Left forelimb (tissue), 1 donor: Measurements from ENCODE around the gene RBBP7.

Source experiments
- DNase-seq: peaks from one replicate; pipeline ENCODE4 v3.0.0-alpha.2; 2018; ENCODE audit warnings: low spot score

RBBP7 gene

DNA sequence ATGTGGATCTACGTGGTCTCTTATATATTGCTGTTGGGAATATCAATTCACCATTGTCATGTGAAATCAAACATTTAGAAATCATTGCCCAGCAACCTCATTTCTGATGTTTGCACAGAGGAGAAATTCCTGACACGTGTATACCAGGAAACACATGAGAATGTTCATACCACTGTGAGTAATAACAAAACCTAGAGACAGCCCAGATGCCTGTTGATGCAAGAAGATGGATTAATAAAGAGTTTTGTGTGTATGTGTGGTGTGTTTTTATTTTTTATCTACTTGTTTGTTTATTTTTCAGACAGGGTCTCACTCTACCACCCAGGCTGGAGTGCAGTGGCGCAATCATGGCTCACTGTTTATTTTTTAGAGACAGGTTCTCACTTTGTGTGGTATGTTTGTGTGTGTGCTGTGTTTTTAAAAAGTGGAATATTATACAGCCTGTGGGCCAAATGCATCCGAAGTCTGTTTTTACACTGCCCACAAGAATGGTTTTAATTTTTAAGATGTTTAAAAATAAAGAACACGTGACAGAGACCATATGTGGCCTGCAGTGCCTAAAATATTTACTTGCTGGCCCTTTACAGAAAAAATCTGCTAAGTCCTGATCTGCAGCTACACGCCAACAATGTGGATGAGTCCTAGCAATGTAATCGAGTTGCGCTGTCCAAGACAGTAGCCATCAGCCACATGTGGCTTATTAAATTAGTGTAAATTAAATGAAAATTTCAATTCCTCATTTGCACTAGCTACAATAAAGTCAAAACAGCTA lies 44.7 kb downstream of the RBBP7 start:
- no peak for DNase-seq

GRCh38 chrX:16822723-16823122 lies 47.4 kb downstream of the RBBP7 start:
- DNase-seq: no peak

- no peak for DNase-seq
Observed at GRCh38 chrX:16819634-16820033, 50.5 kb downstream of the RBBP7 start.

- DNase-seq: no peak
Observed at GRCh38 chrX:16814597-16814996, 55.6 kb downstream of the RBBP7 start.

DNA sequence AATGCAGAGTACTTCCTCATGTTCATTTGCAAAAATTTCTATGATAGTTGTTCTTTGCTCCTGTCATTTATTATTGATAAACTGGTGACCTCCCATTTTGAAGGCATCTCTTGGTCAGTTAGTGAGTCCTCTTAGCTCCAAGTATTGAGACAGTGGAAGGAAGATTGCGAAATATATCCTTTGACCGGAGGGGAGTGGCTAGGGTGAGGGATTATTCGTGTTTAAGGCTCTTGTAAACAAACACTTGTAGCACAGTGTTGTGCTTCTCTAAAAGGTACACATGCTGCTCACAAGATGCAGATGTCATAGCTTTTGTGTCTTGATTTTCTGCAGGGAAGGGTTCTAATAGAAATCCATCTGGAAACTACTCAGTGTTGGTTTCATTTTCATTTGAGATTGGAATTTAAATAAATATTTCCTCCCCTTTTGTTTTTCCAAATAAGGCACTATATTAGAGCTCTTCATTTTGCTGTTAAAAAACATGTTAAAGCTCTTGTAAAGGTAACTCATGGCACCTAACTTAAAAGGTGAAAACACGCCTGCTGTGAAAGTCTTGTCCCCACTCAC lies 62.1 kb downstream of the RBBP7 start:
- DNase-seq: no peak

- no peak for DNase-seq
Observed at GRCh38 chrX:16807548-16807947, 62.6 kb downstream of the RBBP7 start.

DNA sequence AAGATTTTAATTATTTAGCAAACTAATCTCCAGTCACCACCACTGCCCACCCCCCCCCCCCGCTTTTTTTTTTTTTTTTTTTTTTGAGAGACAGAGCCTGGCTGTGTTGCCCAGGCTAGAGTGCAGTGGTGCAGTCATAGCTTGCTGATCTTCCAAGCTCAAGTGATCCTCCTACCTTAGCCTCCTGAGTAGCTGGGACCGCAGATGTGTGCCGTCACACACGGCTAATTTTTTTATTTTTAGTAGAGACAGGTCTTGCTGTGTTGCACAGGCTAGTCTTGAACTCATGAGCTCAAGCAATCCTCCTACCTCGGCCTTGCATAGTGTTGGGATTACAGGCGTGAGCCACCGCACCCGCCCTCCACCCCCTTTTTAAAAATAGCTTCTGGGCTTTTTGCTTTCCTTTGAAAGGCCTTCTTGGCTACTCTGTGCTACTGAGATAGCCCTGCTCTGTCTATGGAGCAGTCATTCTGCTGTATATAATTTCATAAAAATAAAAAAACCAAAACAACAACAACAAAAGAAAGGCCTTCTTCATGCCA lies 65.2 kb downstream of the RBBP7 start:
- no peak for DNase-seq

GRCh38 chrX:16797841-16798240 lies 72.3 kb downstream of the RBBP7 start:
- DNase-seq: no peak

DNA sequence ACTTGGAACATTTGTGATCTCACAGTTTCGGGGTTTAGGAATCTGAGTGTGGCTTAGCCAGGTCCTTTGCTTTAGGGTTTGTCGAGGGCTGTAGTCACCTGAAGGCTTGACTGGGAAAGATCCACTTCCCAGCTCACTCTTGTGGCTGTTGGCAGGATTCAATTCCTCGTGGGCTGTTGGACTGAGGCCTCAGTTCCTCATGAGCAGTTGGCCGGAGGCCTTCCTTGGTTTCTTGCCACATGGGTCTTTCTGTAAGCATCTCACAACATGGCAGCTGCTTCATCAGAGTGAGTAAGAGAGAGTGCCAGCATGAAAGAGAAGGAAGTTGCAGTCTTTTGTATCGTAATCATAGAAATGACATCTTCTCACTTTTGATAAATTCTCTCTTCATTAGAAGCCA lies 72.8 kb downstream of the RBBP7 start:
- DNase-seq: no peak

DNA sequence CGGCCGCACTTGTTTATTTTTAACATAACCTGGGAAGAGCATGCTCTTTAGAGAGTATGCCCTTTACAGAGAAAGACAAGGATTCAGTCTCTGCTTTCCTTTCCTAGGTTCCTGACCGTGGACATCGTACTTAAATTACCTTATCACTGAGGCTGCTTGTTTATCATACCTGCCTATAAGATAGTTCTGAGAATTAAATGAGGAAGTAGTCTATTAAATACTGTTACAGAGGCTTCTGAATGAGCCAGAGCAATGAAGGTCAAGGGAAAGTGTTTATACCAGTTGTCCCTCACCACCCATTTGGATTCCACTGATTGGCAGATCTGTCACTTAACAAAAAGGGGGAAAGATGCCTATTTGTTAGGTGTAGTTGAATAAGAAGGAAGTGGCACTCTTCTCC lies 73.9 kb downstream of the RBBP7 start:
- DNase-seq: no peak
